GM10266 (cell line): ENCODE measurements around the gene IL17C.

ENCODE experiments used
- DNase-seq: peaks from one replicate; pipeline ENCODE4 v3.0.0; 2012; ENCODE audit errors: extremely low spot score
- CTCF ChIP-seq: IDR thresholded peaks from 2 replicates; pipeline ENCODE4 v1.5.1; 2012; ENCODE audit warnings: mild to moderate bottlenecking, low read depth; ENCODE audit not compliant: control insufficient read depth, insufficient read depth; ENCODE audit errors: missing control alignments

IL17C gene

GRCh38 chr16:88595101-88595500, 43.3 kb upstream of the IL17C start:
- no peak for TF ChIP-seq CTCF
- DNase-seq, result no peak

GRCh38 chr16:88595921-88596320, 42.5 kb upstream of the IL17C start:
- no peak for TF ChIP-seq CTCF
- DNase-seq, result no peak

- TF ChIP-seq CTCF, result no peak
- DNase-seq, result no peak
Measured at GRCh38 chr16:88596483-88596882, 41.9 kb upstream of the IL17C start.

GRCh38 chr16:88597856-88598491, 40.4 kb upstream of the IL17C start:
- DNase-seq, result no peak
- TF ChIP-seq CTCF, result no peak

- no peak for TF ChIP-seq CTCF
- DNase-seq, result no peak
Measured at GRCh38 chr16:88599092-88599733, 39.2 kb upstream of the IL17C start.

- no peak for TF ChIP-seq CTCF
- DNase-seq, result no peak
Measured at GRCh38 chr16:88599825-88600538, 38.4 kb upstream of the IL17C start.

GRCh38 chr16:88600539-88600896, 37.9 kb upstream of the IL17C start:
- no peak for TF ChIP-seq CTCF
- DNase-seq, result no peak
